Prostate gland (tissue), 2 donors: Measurements from ENCODE around the gene HOXC12. TPM values are rescaled to one million over a fixed set of nuclear protein-coding genes. Genes with fewer than 3 reads are reported as not detected.
A peak's percentile ranks its signal among the peaks of the same experiment; 100 is the strongest.

Experiments
- DNase-seq: peaks from one replicate; pipeline ENCODE4 v3.0.0-alpha.2; 2019; ENCODE audit warnings: low spot score
- H3K27ac ChIP-seq, 2 donors: fragments of 200-600 bp; sonication (generic); 2 replicates each; pipeline ENCODE4 v1.5.1; 2017 to 2019
- H3K27me3 ChIP-seq: fragments of 200-600 bp; sonication (generic); replicated peaks from 2 replicates; pipeline ENCODE4 v1.5.1; 2019; ENCODE audit not compliant: insufficient read depth
- H3K36me3 ChIP-seq, 2 donors: fragments of 200-600 bp; sonication (generic); 1 replicate in 1 of 2; 2 replicates in 1 of 2; pipeline versions ENCODE4 v1.5.1 to v1.8.1; 2017 to 2019
- H3K4me1 ChIP-seq: fragments of 200-600 bp; sonication (generic); replicated peaks from 2 replicates; pipeline ENCODE4 v1.5.1; 2019
- H3K4me3 ChIP-seq, 2 donors: fragments of 200-600 bp; sonication (generic); 2 replicates each; pipeline ENCODE4 v1.5.1; 2017 to 2019
- H3K9me3 ChIP-seq: fragments of 200-600 bp; sonication (generic); 2 replicates; pipeline ENCODE4 v1.5.1; 2017
- CTCF ChIP-seq, 4 experiments: fragments of 200-600 bp in 2 of 4; fragments of 450-650 bp in 2 of 4; sonication (generic) in 2 of 4; IDR thresholded peaks; 1 replicate in 3 of 4; 2 replicates in 1 of 4; pipeline ENCODE4 v1.5.1; 2016 to 2019; ENCODE audit warnings: antibody characterized with exemption in 4 of 4, mild to moderate bottlenecking in 2 of 4, moderate library complexity in 2 of 4
- POLR2A ChIP-seq: fragments of 450-650 bp; IDR thresholded peaks from one replicate; pipeline ENCODE4 v1.6.1; 2016; ENCODE audit warnings: antibody characterized with exemption, mild to moderate bottlenecking
- POLR2AphosphoS5 ChIP-seq: sonication (generic); formaldehyde crosslinking; IDR thresholded peaks from one replicate; pipeline ENCODE4 v1.6.1; 2017; ENCODE audit warnings: antibody characterized with exemption
- WGBS: methylation state at CpG from one replicate; pipeline ENCODE4 v1.1.5; 2018; 5-methylcytosine and 5-hydroxymethylcytosine counted together
- intact Hi-C: fragments of 100-400 bp; cut with DNase I; formaldehyde crosslinking; loops from one replicate; pipeline ENCODE4 v1.14.2; 2022
- total RNA-seq, 2 donors: library from RNA; depleted of rRNA; stranded (reverse); fragments of >200 nt; gene quantifications; one replicate each; pipeline ENCODE4 v1.1.0, GENCODE V29; 2016

The HOXC12 gene
- total RNA-seq, 2 donors from 2014 or later = not detected

DNA sequence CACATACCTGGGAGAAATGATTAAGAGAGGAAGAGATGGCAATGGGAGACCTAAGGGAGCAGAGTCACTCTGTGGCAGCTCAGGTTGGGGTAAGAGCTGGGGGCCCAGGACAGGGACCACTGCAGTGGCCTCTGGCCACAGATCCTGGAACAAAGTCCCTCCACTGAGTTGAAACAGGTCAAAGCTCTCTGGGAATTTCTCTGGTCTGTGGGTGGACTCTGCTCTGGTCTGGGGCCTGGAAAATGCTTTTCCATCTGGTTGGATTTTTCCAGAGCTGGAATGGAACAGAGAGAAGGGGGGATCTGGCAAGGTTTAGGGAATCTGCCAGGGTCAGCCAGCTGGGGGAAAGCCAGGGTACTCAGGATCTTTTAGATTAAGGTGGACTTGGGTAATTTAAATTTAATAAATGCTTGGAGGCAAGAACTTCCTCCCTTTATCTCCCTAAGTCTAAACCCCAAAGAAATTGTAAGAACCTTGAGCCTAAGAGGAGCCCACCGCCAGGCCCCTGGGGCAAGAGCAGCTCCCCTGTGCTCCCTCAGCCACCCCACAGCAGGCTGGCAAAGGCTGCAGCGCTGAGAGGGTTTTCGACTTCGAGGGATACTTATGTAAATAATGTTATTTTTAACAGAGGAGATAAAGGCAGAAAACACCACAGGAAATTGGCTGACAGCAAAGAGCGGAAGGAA lies 34.0 kb downstream of the HOXC12 start:
- 15% methylated on average over 5 of the region's 5 CpGs for WGBS
- Histone ChIP-seq H3K27ac (no peak overlapping the region), H3K4me3 (no peak overlapping the region), H3K4me1 (no peaks in the 10 kb centered on the region), H3K9me3 (no peaks in the 10 kb centered on the region), H3K36me3 (no peaks in the 10 kb centered on the region), H3K27me3 (peaks cover 78% of the 10 kb centered on the region)
- intact Hi-C loops = no loop called here
- no peak for DNase-seq
- TF ChIP-seq POLR2A (no peak), CTCF (IDR thresholded peaks at IDR 0.05) (no peak), POLR2AphosphoS5 (no peak)

- H3K27ac ChIP-seq = no peak overlapping the region
- H3K27me3 ChIP-seq = peaks cover 74% of the 10 kb centered on the region
- intact Hi-C loops = no loop called here
- H3K36me3 ChIP-seq = no peaks in the 10 kb centered on the region
- TF ChIP-seq POLR2A (no peak), CTCF (IDR thresholded peaks at IDR 0.05) (peak in 2 of 4 experiments; percentile 14 to 52)
- H3K4me3 ChIP-seq = no peak overlapping the region
- peak; percentile 30 for DNase-seq
- 9% methylated on average over 28 of the region's 28 CpGs for WGBS
- no peaks in the 10 kb centered on the region for H3K9me3 ChIP-seq
- H3K4me1 ChIP-seq = no peaks in the 10 kb centered on the region
Measured at GRCh38 chr12:53989227-53990113, 34.8 kb downstream of the HOXC12 start.

- H3K36me3 ChIP-seq = no peaks in the 10 kb centered on the region
- H3K27ac ChIP-seq = no peak overlapping the region
- no peaks in the 10 kb centered on the region for H3K9me3 ChIP-seq
- intact Hi-C loops = no loop called here
- TF ChIP-seq POLR2AphosphoS5 (no peak), CTCF (IDR thresholded peaks at IDR 0.05) (no peak)
- 5% methylated on average over 27 of the region's 27 CpGs for WGBS
- peaks cover 73% of the 10 kb centered on the region for H3K27me3 ChIP-seq
- H3K4me3 ChIP-seq = no peak overlapping the region
- H3K4me1 ChIP-seq = no peaks in the 10 kb centered on the region
- no peak for DNase-seq
Measured at GRCh38 chr12:53990311-53991076, 35.8 kb downstream of the HOXC12 start.

- H3K27me3 ChIP-seq = peaks cover 73% of the 10 kb centered on the region
- no peaks in the 10 kb centered on the region for H3K36me3 ChIP-seq
- H3K27ac ChIP-seq = no peak overlapping the region
- H3K9me3 ChIP-seq = no peaks in the 10 kb centered on the region
- no peak for DNase-seq
- no peak for TF ChIP-seq CTCF (IDR thresholded peaks at IDR 0.05)
- no peak for TF ChIP-seq POLR2A
- 5% methylated on average over 8 of the region's 8 CpGs for WGBS
- H3K4me3 ChIP-seq = no peak overlapping the region
- H3K4me1 ChIP-seq = no peaks in the 10 kb centered on the region
- intact Hi-C loops = no loop called here
Measured at GRCh38 chr12:53991077-53991460, 36.4 kb downstream of the HOXC12 start.
